ENCODE results near the gene RAET1G. TPM values are rescaled to one million over a fixed set of nuclear protein-coding genes. Genes with fewer than 3 reads are reported as not detected.

Gene RAET1G
- total and polyA plus RNA-seq, 2 of the 13 experiments (the other 11 are each of a cell fraction or from before 2014, with no cell fraction given): not detected

DNA sequence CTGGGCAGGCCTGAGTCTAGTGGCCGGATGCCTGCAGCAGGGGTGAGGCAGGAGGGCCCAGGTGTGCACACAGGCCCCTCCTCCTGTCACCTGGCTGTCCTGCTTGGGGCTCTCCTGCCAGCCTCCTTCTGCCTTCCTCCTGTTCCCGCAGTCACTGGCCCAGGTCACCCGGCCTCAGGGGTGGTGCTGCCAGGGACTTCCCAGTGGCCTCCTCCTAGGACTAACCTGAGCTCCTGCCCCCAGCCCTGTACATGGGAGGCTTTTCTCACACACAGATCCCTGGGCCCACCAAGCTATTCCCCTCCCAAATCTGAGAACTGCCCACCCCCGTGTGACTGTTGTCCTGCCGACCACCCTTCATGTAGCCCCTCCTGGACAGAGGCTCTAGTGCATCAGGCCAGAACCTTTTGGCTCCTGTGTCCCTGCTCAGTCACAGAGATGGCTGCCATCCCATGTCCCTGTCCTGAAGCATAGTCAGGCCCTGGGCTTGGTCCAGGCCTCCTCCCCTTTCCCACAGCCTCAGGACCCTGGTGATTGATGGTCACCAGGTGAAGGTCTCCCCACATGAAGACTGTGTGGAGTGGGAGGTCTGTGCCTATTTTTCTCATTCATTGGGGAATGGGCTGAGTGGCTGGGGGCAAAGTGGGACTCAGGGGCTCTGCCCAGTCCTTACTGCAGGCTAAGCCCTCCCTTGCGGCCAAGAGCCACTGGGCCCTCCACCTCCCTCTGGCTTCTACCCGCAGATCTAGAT lies 39.7 kb upstream of the RAET1G start:
- 31% methylated on average over 6 of the region's 7 CpGs for WGBS (ENCODE audit: low lambda C conversion rate)
- CTCF ChIA-PET (ENCODE audit: low intra/inter-chr PET ratio, low total read pairs): no interaction called here
- no peaks in the 10 kb centered on the region for H3K36me3 ChIP-seq (replicated peaks in 1 of 2; ENCODE audit: control insufficient read depth in 1 of 2, insufficient read depth in 2 of 2, low read length in 2 of 2)
- no peak overlapping the region for H3K27ac ChIP-seq (ENCODE audit: extremely low read length, insufficient read depth, low read length)
- H3K27me3 ChIP-seq (ENCODE audit: control insufficient read depth in 1 of 2, insufficient read depth in 2 of 2, low read length in 2 of 2): peaks cover 5 to 45% of the 10 kb centered on the region in 2 experiments
- in situ Hi-C loops (cut with HindIII; ENCODE audit: extremely low pct_ligation_motif_present, low pct_unique_long_range_greater_than_20kb): no loop called here
- intact Hi-C loops (cut with micrococcal nuclease; ENCODE audit: unreplicated experiment): no loop called here
- H3K4me3 ChIP-seq (replicated peaks in 1 of 3; ENCODE audit: insufficient read depth in 1 of 3, low read depth in 2 of 3, low read length in 3 of 3): no peak overlapping the region
- H3K9ac ChIP-seq (ENCODE audit: insufficient read depth, low read depth, low read length): no peak overlapping the region
- ATAC-seq (peak; percentile 25), FAIRE-seq (no peak), DNase-seq (ENCODE audit: low spot score) (no peak)
- no peaks in the 10 kb centered on the region for H3K9me3 ChIP-seq (ENCODE audit: low read length)
- no peaks in the 10 kb centered on the region for H4K20me1 ChIP-seq (ENCODE audit: insufficient read depth, low read length)
- H2AFZ ChIP-seq (ENCODE audit: low read length): no peak overlapping the region
- POLR2A ChIA-PET: no interaction called here
- H3K79me2 ChIP-seq (ENCODE audit: insufficient read depth, low read length): no peaks in the 10 kb centered on the region
- TF ChIP-seq POLR2G (IDR thresholded peaks at IDR 0.05; ENCODE audit: low read depth, low read length) (no peak), ZNF430 (CRISPR knock-in tag; IDR thresholded peaks at IDR 0.05) (no peak)
- peak overlapping the region; percentile 49 for H3K4me2 ChIP-seq (ENCODE audit: low read depth, low read length)
- H3K4me1 ChIP-seq (ENCODE audit: insufficient read depth, low read length): peaks cover 4% of the 10 kb centered on the region; the same call in 1 of the 2 replicates
- no TSS peak for BruUV-seq (replicated peaks)

GRCh38 chr6:149961728-149962425 lies 39.0 kb upstream of the RAET1G start:
- Histone ChIP-seq H3K27ac (ENCODE audit: extremely low read length, insufficient read depth, low read length) (no peak overlapping the region), H4K20me1 (ENCODE audit: insufficient read depth, low read length) (no peaks in the 10 kb centered on the region), H3K36me3 (replicated peaks in 1 of 2; ENCODE audit: control insufficient read depth in 1 of 2, insufficient read depth in 2 of 2, low read length in 2 of 2) (no peaks in the 10 kb centered on the region), H3K4me2 (ENCODE audit: low read depth, low read length) (no peak overlapping the region), H3K9ac (ENCODE audit: insufficient read depth, low read depth, low read length) (no peak overlapping the region), H3K4me1 (ENCODE audit: insufficient read depth, low read length) (peaks cover 4% of the 10 kb centered on the region; the same call in 1 of the 2 replicates), H3K79me2 (ENCODE audit: insufficient read depth, low read length) (no peaks in the 10 kb centered on the region), H3K9me3 (ENCODE audit: low read length) (no peaks in the 10 kb centered on the region), H2AFZ (ENCODE audit: low read length) (no peak overlapping the region), H3K27me3 (ENCODE audit: control insufficient read depth in 1 of 2, insufficient read depth in 2 of 2, low read length in 2 of 2) (peaks cover 4 to 43% of the 10 kb centered on the region in 2 experiments), H3K4me3 (replicated peaks in 1 of 3; ENCODE audit: insufficient read depth in 1 of 3, low read depth in 2 of 3, low read length in 3 of 3) (no peak overlapping the region)
- ATAC-seq (peak; percentile 66), FAIRE-seq (peak; percentile 23), DNase-seq (ENCODE audit: low spot score) (no peak)
- 35% methylated on average over 6 of the region's 6 CpGs for WGBS (ENCODE audit: low lambda C conversion rate)
- in situ Hi-C loops (cut with HindIII; ENCODE audit: extremely low pct_ligation_motif_present, low pct_unique_long_range_greater_than_20kb) (no loop called here), intact Hi-C loops (cut with micrococcal nuclease; ENCODE audit: unreplicated experiment) (no loop called here)
- ChIA-PET POLR2A (no interaction called here), CTCF (ENCODE audit: low intra/inter-chr PET ratio, low total read pairs) (no interaction called here)
- TF ChIP-seq, protein P1, sequence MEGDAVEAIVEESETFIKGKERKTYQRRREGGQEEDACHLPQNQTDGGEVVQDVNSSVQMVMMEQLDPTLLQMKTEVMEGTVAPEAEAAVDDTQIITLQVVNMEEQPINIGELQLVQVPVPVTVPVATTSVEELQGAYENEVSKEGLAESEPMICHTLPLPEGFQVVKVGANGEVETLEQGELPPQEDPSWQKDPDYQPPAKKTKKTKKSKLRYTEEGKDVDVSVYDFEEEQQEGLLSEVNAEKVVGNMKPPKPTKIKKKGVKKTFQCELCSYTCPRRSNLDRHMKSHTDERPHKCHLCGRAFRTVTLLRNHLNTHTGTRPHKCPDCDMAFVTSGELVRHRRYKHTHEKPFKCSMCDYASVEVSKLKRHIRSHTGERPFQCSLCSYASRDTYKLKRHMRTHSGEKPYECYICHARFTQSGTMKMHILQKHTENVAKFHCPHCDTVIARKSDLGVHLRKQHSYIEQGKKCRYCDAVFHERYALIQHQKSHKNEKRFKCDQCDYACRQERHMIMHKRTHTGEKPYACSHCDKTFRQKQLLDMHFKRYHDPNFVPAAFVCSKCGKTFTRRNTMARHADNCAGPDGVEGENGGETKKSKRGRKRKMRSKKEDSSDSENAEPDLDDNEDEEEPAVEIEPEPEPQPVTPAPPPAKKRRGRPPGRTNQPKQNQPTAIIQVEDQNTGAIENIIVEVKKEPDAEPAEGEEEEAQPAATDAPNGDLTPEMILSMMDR (CRISPR knock-in tag; IDR thresholded peaks at IDR 0.05): peak; percentile 13; the same call in 1 of the 2 replicates
- peak; percentile 12; the same call in 1 of the 2 replicates for TF ChIP-seq SMC3 (IDR thresholded peaks at IDR 0.05; ENCODE audit: low read length)
- TF ChIP-seq NFKB2 (CRISPR knock-in tag; IDR thresholded peaks at IDR 0.05; ENCODE audit: borderline replicate concordance): no peak
- BruUV-seq (replicated peaks): no TSS peak
